GM12878 (cell line): ENCODE results near the gene MAMLD1. TPM values are rescaled to one million over a fixed set of nuclear protein-coding genes. Genes with fewer than 3 reads are reported as not detected.

Experiments
- ATAC-seq: fragments of 200-7000 bp; cut with Tn5 transposase; 3 replicates; pipeline ENCODE4 v1.9.1; 2020; ENCODE audit warnings: mild to moderate bottlenecking, moderate library complexity
- BruUV-seq: library from RNA; stranded (reverse); fragments of 400-500 nt; replicated peaks from 2 replicates; lab custom pipeline; 2021; lab: Mats Ljungman, UMichigan
- CTCF ChIA-PET: fragments of 300-600 bp; sonication (Branson Sonifier 250); formaldehyde crosslinking; extraction: SDS; loops from one replicate; lab custom pipeline; 2021; ENCODE audit warnings: inconsistent platforms; lab: Yijun Ruan, JAX
- POLR2A ChIA-PET: fragments of 350-600 bp; formaldehyde crosslinking; extraction: SDS; loops from one replicate; lab custom pipeline; 2021; ENCODE audit warnings: inconsistent platforms; lab: Charles Lee
- RAD21 ChIA-PET: fragments of 300-600 bp; sonication (Branson Sonifier 250); formaldehyde crosslinking; loops from one replicate; lab custom pipeline; 2023; ENCODE audit warnings: antibody characterized with exemption; ENCODE audit not compliant: unreplicated experiment; lab: Charles Lee
- SMC1A ChIA-PET: fragments of 300-600 bp; sonication (Branson Sonifier 250); formaldehyde crosslinking; loops from one replicate; lab custom pipeline; 2023; ENCODE audit not compliant: unreplicated experiment, uncharacterized antibody; lab: Charles Lee
- DNase-seq: peaks from one replicate; pipeline ENCODE4 v3.0.0-alpha.2; 2011; ENCODE audit warnings: low read depth, low spot score
- FAIRE-seq: peaks from 3 replicates; lab custom pipeline; 2011; peaks lifted over from hg19 to GRCh38; lab: Jason Lieb, UNC
- H2AFZ ChIP-seq: 2 replicates; pipeline ENCODE4 v1.6.0; 2011; ENCODE audit warnings: low read depth, low read length, control low read depth; ENCODE audit not compliant: control insufficient read depth
- H3K27ac ChIP-seq: 2 replicates; pipeline ENCODE4 v1.5.1; 2011; ENCODE audit warnings: control low read depth; ENCODE audit not compliant: control insufficient read depth, insufficient read depth
- H3K27me3 ChIP-seq, 2 experiments: replicated peaks in 1 of 2; 2 replicates each; pipeline versions ENCODE4 v1.6.0 to v1.6.1; 2011; ENCODE audit warnings: low read length in 1 of 2; ENCODE audit not compliant: control insufficient read depth in 2 of 2, insufficient read depth in 2 of 2
- H3K36me3 ChIP-seq, 2 experiments: 2 replicates each; pipeline ENCODE4 v1.5.1; 2011; ENCODE audit warnings: low read length in 1 of 2; ENCODE audit not compliant: control insufficient read depth in 2 of 2, insufficient read depth in 2 of 2
- H3K4me1 ChIP-seq: 2 replicates; pipeline ENCODE4 v1.6.1; 2011; ENCODE audit warnings: mild to moderate bottlenecking, low read length, moderate library complexity, mixed read lengths; ENCODE audit not compliant: control insufficient read depth, insufficient read depth
- H3K4me2 ChIP-seq: 2 replicates; pipeline ENCODE4 v1.6.0; 2011; ENCODE audit warnings: control low read depth; ENCODE audit not compliant: control insufficient read depth, insufficient read depth
- H3K4me3 ChIP-seq: fragments of 200-600 bp; sonication (generic); 2 replicates; pipeline ENCODE4 v1.5.1; 2016
- H3K79me2 ChIP-seq: 2 replicates; pipeline ENCODE4 v1.6.0; 2011; ENCODE audit warnings: low read length; ENCODE audit not compliant: control insufficient read depth, insufficient read depth
- H3K9ac ChIP-seq: 2 replicates; pipeline ENCODE4 v1.8.0; 2011; ENCODE audit warnings: low read length, control low read depth, mixed read lengths; ENCODE audit not compliant: control insufficient read depth, insufficient read depth
- H3K9me3 ChIP-seq: replicated peaks from 3 replicates; pipeline ENCODE4 v1.5.1; 2011; ENCODE audit warnings: mild to moderate bottlenecking, low read length; ENCODE audit not compliant: control insufficient read depth, insufficient read depth
- H4K20me1 ChIP-seq: 2 replicates; pipeline ENCODE4 v1.6.0; 2011; ENCODE audit not compliant: control insufficient read depth, insufficient read depth
- BRCA1 ChIP-seq: IDR thresholded peaks from 2 replicates; pipeline ENCODE4 v1.6.1; 2011; ENCODE audit warnings: low read depth, low read length, improper control_type of control experiment
- CHD1 ChIP-seq: IDR thresholded peaks from 2 replicates; pipeline ENCODE4 v1.6.1; 2012; ENCODE audit warnings: low read depth, low read length, improper control_type of control experiment
- CHD4 ChIP-seq: fragments of 200-600 bp; sonication (generic); IDR thresholded peaks from 2 replicates; pipeline ENCODE4 v1.6.1; 2016; ENCODE audit warnings: mild to moderate bottlenecking
- FOXK2 ChIP-seq: fragments of 450-650 bp; IDR thresholded peaks from 2 replicates; pipeline ENCODE4 v1.6.1; 2017; ENCODE audit warnings: mild to moderate bottlenecking, moderate library complexity
- HDAC2 ChIP-seq: fragments of 200-600 bp; sonication (generic); IDR thresholded peaks from 2 replicates; pipeline ENCODE4 v1.6.1; 2017
- NRF1 ChIP-seq: conservative IDR thresholded peaks from 2 replicates; pipeline ENCODE4 v1.6.1; 2011; ENCODE audit warnings: mild to moderate bottlenecking, low read depth, low read length, improper control_type of control experiment
- POLR2AphosphoS2 ChIP-seq: IDR thresholded peaks from 2 replicates; pipeline ENCODE4 v1.6.1; 2011; ENCODE audit warnings: low read depth, mild to moderate bottlenecking, low read length, improper control_type of control experiment, moderate library complexity
- SIN3A ChIP-seq: IDR thresholded peaks from 2 replicates; pipeline ENCODE4 v1.6.1; 2012; ENCODE audit warnings: low read depth, low read length, improper control_type of control experiment
- TAF1 ChIP-seq: IDR thresholded peaks from 2 replicates; pipeline ENCODE4 v1.6.1; 2011; ENCODE audit warnings: mild to moderate bottlenecking, low read depth, low read length, borderline replicate concordance
- WRNIP1 ChIP-seq: IDR thresholded peaks from 2 replicates; pipeline ENCODE4 v1.6.1; 2011; ENCODE audit warnings: low read depth, low read length, improper control_type of control experiment, borderline replicate concordance
- WGBS: methylation state at CpG from one replicate; pipeline ENCODE4 v1.1.6; 2016; ENCODE audit warnings: low lambda C conversion rate; ENCODE audit not compliant: insufficient replicate concordance, insufficient coverage; ENCODE audit errors: missing lambda C conversion rate; 5-methylcytosine and 5-hydroxymethylcytosine counted together
- in situ Hi-C: fragments of 300-500 bp; cut with MboI; formaldehyde crosslinking; loops from 9 replicates; pipeline ENCODE4 v1.14.3; 2018; ENCODE audit warnings: mixed read lengths
- intact Hi-C: fragments of 100-400 bp; cut with micrococcal nuclease; formaldehyde crosslinking; loops from one replicate; pipeline ENCODE4 v1.14.2; 2022; ENCODE audit not compliant: unreplicated experiment
- polyA plus RNA-seq, 11 experiments: library from polyadenylated mRNA; depleted of rRNA in 4 of 11; unstranded in 6 of 11; stranded (reverse) in 5 of 11; fragments of >200 nt; fragmentation: Nextera tagmentation in 4 of 11; fragmentation: Illumina TruSeq in 1 of 11; extraction: Ambion mirVana in 4 of 11; extraction: Trizol in 1 of 11; gene quantifications; 1 replicate in 1 of 11; 2 replicates in 10 of 11; pipeline versions ENCODE4 v1.2.1 to v1.2.3, GENCODE V29; 2011 to 2016; ENCODE audit warnings: inconsistent platforms in 2 of 11, missing spikeins in 2 of 11, low read depth in 1 of 11
- total RNA-seq, 4 experiments: library from RNA; depleted of rRNA in 3 of 4; stranded (reverse); fragments of >200 nt in 3 of 4; fragmentation: Illumina TruSeq in 1 of 4; extraction: Trizol in 1 of 4; gene quantifications; 2 replicates each; pipeline versions ENCODE4 v1.2.1 to v1.2.3, GENCODE V29; 2013 to 2021
- TF ChIP-seq, protein P1 (sequence below): fragments of 450-650 bp; IDR thresholded peaks from 2 replicates; pipeline ENCODE4 v1.6.1; 2017; ENCODE audit warnings: mild to moderate bottlenecking, moderate library complexity
- TF ChIP-seq, protein P2 (sequence below): IDR thresholded peaks from 2 replicates; pipeline ENCODE4 v1.6.1; 2012; ENCODE audit warnings: low read length, inconsistent platforms
- TF ChIP-seq, protein P3 (sequence below): fragments of 450-650 bp; formaldehyde crosslinking; IDR thresholded peaks from 2 replicates; pipeline ENCODE4 v1.4.0; 2020; ENCODE audit warnings: mild to moderate bottlenecking, moderate library complexity

The MAMLD1 gene
- total and polyA plus RNA-seq, 10 of the 15 experiments (the other 5 are each of a cell fraction or from before 2014, with no cell fraction given): 0.03 to 0.05 TPM; not detected in 8

DNA sequence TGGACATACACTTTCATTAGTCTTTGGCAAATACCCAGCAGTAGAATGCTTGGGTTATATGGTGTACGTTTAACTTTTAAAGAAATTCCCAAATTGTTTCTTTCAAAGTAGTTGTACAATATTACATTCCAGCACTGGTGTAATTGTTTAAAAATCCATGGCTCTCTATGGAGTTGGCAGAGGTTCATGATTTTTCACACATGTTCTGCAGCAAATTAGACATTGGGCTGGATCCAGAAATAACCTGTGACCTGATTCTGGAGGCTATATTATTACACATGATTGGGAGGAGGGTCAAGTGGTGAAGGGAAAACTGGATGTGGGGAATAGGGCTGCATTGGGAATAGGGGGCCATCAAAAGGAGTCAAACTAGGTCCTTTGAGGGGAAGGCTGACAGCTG is 41.9 kb downstream of the MAMLD1 start:
- Histone ChIP-seq H3K4me3 (no peak overlapping the region), H3K27me3 (no peaks in the 10 kb centered on the region; a peak in 1 of 4 replicates), H3K36me3 (no peaks in the 10 kb centered on the region), H3K79me2 (no peaks in the 10 kb centered on the region), H2AFZ (no peak overlapping the region), H3K4me2 (no peak overlapping the region), H3K4me1 (no peaks in the 10 kb centered on the region), H4K20me1 (no peaks in the 10 kb centered on the region), H3K9me3 (no peaks in the 10 kb centered on the region), H3K27ac (no peak overlapping the region), H3K9ac (no peak overlapping the region)
- TF ChIP-seq POLR2AphosphoS2: no peak
- TF ChIP-seq BRCA1: no peak
- TF ChIP-seq, protein P1, sequence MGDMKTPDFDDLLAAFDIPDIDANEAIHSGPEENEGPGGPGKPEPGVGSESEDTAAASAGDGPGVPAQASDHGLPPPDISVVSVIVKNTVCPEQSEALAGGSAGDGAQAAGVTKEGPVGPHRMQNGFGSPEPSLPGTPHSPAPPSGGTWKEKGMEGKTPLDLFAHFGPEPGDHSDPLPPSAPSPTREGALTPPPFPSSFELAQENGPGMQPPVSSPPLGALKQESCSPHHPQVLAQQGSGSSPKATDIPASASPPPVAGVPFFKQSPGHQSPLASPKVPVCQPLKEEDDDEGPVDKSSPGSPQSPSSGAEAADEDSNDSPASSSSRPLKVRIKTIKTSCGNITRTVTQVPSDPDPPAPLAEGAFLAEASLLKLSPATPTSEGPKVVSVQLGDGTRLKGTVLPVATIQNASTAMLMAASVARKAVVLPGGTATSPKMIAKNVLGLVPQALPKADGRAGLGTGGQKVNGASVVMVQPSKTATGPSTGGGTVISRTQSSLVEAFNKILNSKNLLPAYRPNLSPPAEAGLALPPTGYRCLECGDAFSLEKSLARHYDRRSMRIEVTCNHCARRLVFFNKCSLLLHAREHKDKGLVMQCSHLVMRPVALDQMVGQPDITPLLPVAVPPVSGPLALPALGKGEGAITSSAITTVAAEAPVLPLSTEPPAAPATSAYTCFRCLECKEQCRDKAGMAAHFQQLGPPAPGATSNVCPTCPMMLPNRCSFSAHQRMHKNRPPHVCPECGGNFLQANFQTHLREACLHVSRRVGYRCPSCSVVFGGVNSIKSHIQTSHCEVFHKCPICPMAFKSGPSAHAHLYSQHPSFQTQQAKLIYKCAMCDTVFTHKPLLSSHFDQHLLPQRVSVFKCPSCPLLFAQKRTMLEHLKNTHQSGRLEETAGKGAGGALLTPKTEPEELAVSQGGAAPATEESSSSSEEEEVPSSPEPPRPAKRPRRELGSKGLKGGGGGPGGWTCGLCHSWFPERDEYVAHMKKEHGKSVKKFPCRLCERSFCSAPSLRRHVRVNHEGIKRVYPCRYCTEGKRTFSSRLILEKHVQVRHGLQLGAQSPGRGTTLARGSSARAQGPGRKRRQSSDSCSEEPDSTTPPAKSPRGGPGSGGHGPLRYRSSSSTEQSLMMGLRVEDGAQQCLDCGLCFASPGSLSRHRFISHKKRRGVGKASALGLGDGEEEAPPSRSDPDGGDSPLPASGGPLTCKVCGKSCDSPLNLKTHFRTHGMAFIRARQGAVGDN: no peak
- TF ChIP-seq CHD4: no peak
- TF ChIP-seq, protein P2, sequence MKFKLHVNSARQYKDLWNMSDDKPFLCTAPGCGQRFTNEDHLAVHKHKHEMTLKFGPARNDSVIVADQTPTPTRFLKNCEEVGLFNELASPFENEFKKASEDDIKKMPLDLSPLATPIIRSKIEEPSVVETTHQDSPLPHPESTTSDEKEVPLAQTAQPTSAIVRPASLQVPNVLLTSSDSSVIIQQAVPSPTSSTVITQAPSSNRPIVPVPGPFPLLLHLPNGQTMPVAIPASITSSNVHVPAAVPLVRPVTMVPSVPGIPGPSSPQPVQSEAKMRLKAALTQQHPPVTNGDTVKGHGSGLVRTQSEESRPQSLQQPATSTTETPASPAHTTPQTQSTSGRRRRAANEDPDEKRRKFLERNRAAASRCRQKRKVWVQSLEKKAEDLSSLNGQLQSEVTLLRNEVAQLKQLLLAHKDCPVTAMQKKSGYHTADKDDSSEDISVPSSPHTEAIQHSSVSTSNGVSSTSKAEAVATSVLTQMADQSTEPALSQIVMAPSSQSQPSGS: no peak
- no peak for TF ChIP-seq HDAC2
- no peak for TF ChIP-seq SIN3A
- no peak for TF ChIP-seq NRF1
- TF ChIP-seq, protein P3, sequence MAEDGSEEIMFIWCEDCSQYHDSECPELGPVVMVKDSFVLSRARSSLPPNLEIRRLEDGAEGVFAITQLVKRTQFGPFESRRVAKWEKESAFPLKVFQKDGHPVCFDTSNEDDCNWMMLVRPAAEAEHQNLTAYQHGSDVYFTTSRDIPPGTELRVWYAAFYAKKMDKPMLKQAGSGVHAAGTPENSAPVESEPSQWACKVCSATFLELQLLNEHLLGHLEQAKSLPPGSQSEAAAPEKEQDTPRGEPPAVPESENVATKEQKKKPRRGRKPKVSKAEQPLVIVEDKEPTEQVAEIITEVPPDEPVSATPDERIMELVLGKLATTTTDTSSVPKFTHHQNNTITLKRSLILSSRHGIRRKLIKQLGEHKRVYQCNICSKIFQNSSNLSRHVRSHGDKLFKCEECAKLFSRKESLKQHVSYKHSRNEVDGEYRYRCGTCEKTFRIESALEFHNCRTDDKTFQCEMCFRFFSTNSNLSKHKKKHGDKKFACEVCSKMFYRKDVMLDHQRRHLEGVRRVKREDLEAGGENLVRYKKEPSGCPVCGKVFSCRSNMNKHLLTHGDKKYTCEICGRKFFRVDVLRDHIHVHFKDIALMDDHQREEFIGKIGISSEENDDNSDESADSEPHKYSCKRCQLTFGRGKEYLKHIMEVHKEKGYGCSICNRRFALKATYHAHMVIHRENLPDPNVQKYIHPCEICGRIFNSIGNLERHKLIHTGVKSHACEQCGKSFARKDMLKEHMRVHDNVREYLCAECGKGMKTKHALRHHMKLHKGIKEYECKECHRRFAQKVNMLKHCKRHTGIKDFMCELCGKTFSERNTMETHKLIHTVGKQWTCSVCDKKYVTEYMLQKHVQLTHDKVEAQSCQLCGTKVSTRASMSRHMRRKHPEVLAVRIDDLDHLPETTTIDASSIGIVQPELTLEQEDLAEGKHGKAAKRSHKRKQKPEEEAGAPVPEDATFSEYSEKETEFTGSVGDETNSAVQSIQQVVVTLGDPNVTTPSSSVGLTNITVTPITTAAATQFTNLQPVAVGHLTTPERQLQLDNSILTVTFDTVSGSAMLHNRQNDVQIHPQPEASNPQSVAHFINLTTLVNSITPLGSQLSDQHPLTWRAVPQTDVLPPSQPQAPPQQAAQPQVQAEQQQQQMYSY (CRISPR knock-in tag): no peak
- no peak for TF ChIP-seq TAF1
- no peak for TF ChIP-seq CHD1
- no peak for TF ChIP-seq FOXK2
- TF ChIP-seq WRNIP1: no peak
- ChIA-PET SMC1A (no interaction called here), CTCF (no interaction called here), POLR2A (no interaction called here), RAD21 (no interaction called here)
- FAIRE-seq (no peak), DNase-seq (no peak), ATAC-seq (no peak)
- 43% methylated on average over 1 of the region's 1 CpG for WGBS
- in situ Hi-C loops (no loop called here), intact Hi-C loops (no loop called here)
- BruUV-seq: no TSS peak
